AG09309 (cell line): ENCODE measurements around the gene VPS52.

Source experiments
- DNase-seq: peaks from one replicate; pipeline ENCODE4 v3.0.0-alpha.2; 2010; ENCODE audit warnings: low read depth
- H3K4me3 ChIP-seq: 2 replicates; pipeline ENCODE4 v1.5.1; 2011; ENCODE audit warnings: mild to moderate bottlenecking, low read depth, low read length, moderate library complexity; ENCODE audit not compliant: control insufficient read depth
- TF ChIP-seq, protein P1 (sequence below): IDR thresholded peaks from 2 replicates; pipeline ENCODE4 v1.5.1; 2011; ENCODE audit warnings: mild to moderate bottlenecking, low read depth, low read length, inconsistent platforms; ENCODE audit not compliant: insufficient read depth, control insufficient read depth; ENCODE audit errors: missing control alignments

Gene VPS52

GRCh38 chr6:33209856-33210255 lies 61.8 kb downstream of the VPS52 start:
- no peak overlapping the region for H3K4me3 ChIP-seq
- no peak for DNase-seq
- TF ChIP-seq, protein P1, sequence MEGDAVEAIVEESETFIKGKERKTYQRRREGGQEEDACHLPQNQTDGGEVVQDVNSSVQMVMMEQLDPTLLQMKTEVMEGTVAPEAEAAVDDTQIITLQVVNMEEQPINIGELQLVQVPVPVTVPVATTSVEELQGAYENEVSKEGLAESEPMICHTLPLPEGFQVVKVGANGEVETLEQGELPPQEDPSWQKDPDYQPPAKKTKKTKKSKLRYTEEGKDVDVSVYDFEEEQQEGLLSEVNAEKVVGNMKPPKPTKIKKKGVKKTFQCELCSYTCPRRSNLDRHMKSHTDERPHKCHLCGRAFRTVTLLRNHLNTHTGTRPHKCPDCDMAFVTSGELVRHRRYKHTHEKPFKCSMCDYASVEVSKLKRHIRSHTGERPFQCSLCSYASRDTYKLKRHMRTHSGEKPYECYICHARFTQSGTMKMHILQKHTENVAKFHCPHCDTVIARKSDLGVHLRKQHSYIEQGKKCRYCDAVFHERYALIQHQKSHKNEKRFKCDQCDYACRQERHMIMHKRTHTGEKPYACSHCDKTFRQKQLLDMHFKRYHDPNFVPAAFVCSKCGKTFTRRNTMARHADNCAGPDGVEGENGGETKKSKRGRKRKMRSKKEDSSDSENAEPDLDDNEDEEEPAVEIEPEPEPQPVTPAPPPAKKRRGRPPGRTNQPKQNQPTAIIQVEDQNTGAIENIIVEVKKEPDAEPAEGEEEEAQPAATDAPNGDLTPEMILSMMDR, result no peak

- TF ChIP-seq, protein P1, result no peak
- H3K4me3 ChIP-seq, result peak within 1 kb of the TSS; percentile 56
- peak; percentile 31 for DNase-seq
Measured at GRCh38 chr6:33208091-33208967, 63.3 kb downstream of the VPS52 start, which contains the start of gene RING1. TSS of gene RING1 (plus strand) at chr6:33208500. CDS start at chr6:33208823, 323 bp downstream.

DNA sequence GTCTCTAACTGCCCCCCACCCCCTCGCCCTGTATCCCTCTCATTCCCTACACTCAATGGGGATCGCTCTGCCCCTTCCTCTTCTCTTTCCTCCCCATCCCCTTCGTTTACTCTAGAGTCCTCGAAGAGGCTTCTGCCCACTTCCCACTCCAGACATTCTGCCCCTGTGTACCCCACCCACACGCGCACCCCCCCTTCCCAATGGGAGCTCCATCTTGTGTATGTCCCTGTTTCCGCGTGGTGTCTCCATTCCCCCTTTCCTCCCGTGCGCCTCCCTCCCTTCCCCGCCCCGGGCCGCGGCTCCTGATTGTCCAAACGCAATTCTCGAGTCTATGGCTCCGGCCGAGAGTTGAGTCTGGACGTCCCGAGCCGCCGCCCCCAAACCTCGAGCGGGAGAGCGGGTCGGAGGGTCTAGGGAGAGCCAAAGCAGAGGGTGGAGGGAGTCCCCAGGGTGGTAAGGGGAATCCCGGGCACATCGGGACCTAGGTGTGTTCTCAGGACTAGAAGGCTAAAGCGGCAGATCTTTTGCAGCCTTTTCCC lies 64.1 kb downstream of the VPS52 start:
- TF ChIP-seq, protein P1, result no peak
- H3K4me3 ChIP-seq, result peak overlapping the region; percentile 56
- DNase-seq, result no peak

DNA sequence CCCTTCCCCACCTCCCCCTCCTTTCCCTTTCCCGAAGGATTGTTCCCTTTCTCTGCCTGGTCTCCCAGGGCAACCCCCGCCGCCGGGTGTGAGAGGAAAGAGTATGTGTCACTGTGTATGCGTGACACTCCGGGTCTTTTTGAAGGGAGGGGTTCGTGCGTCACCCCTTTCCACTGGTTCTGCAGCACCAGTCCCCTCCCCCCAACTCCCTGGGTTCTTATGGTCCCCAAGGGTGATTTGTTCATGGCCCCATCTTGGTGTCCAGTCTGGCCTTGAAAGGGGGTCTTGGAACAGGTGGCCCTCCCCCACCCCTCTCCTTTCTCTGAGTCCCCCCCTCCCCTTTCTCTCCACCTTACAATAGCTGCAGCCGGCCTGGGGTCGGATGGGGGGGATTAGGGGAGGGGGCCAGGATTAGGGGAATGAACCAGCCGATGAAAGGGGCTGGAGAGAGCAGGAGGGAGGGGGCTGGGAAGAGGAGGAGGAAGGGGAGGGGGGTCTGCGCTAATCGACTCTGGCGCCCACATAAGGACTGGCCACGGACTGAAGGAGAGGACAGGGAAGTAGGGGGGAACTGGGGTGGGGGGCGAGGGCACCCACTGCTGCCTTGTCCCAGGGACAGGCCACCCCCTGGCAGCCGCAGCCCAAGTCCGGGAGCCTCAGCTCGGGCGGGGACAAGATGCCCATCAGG lies 64.7 kb downstream of the VPS52 start:
- no peak for DNase-seq

DNA sequence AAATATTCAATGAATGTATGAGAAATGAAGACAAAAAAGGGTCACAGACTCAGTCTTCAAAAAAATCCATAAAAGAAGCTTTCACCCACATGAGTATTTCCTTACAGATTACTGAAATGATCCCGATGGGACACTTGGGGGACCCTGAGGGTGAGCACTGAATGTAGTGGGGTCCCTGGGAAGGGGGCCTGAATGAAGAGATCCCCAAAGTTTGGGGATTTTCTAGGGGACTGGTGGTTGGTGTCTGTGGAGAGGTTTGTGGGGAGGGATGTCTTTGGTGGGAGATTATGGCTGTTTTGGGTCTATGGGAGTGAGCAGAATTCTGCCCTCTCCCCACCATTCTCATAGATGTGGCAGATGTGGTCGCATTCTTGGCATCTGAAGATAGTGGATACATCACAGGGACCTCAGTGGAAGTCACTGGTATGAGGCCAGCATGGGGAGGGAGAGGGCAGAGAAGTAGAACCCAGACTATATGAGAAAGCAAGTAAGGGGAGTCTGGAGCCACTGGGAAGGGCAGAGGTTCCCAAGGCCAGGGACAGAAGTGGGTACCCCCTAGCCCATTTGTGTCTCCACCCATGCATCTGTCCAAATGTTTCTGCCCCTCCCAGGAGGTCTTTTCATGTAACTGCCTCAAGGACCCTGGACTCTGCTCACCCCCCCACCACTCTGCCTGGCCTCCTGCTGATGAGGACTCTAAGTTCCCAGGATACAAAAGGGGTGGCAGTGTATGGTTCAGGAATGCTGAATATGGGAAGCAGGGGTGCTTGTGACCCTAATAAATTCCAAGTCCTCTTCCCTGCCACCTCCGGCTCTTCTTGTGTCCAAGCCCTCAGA lies 65.4 kb downstream of the VPS52 start:
- no peak for DNase-seq
- H3K4me3 ChIP-seq, result no peak overlapping the region
- TF ChIP-seq, protein P1, result no peak

More for the DNA sequence above, 64.7 kb downstream of the VPS52 start:
- TF ChIP-seq, protein P1, result no peak
- peak overlapping the region; percentile 56 for H3K4me3 ChIP-seq
